Measurements from ENCODE around the gene TMOD2.

Gene TMOD2

DNA sequence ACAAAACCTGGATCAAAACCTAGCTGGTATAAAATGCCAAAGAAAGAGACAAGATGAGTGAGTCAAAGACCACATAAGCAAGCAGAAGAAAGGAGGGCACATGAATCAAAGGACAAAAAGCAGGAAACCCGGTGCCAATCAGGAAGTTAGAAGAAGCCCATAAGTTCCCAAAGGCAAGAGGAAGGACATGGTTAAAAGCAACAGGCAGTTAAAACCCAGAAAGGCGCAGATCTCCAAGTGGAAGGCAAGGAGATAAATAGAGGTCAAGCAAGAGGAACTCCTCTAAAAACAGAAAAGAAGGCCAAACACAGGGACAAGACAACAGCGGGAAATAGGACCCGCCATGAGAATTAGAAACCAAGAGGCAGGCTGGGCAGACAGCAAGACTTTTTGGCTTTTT, 4.4 kb downstream of the TMOD2 start:
- peaks cover 32% of the 10 kb centered on the region for H3K27me3 ChIP-seq (ENCODE audit: control insufficient read depth, insufficient read depth, low read length)

DNA sequence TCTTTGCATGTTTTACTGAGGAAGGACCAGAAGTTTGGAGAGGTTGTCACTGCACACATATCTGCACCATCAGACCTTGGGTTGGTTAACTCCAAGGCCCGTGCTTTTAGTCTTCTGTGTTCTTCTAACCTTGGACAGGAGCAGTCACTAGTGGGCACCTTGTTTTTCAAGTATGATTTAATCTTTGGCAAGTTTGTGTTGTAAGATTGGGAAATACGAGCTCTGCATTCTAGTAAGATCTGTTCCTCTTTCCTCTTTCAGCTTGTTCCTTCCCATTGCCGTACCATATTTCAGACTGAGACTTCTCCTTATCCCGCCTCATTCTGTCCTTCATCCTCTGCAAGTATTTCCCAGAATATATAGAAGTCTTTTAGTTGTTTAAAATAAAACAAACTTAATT, 5.1 kb downstream of the TMOD2 start:
- H3K36me3 ChIP-seq (ENCODE audit: control insufficient read depth, insufficient read depth, low read length) = no peaks in the 10 kb centered on the region
- no peaks in the 10 kb centered on the region for H3K9me3 ChIP-seq (ENCODE audit: control insufficient read depth, insufficient read depth, low read length)
- H3K27ac ChIP-seq (ENCODE audit: low read depth, low read length) = no peak overlapping the region
- H3K4me3 ChIP-seq (ENCODE audit: low read depth, low read length) = no peak overlapping the region
- H3K27me3 ChIP-seq (ENCODE audit: control insufficient read depth, insufficient read depth, low read length) = peaks cover 27% of the 10 kb centered on the region
- H3K4me1 ChIP-seq (ENCODE audit: control insufficient read depth, insufficient read depth, low read length) = peaks cover 8% of the 10 kb centered on the region
- no peak overlapping the region for H3K9ac ChIP-seq (ENCODE audit: low read depth, low read length)

More for the DNA sequence above, 4.4 kb downstream of the TMOD2 start:
- no peak overlapping the region for H3K27ac ChIP-seq (ENCODE audit: low read depth, low read length)
- H3K4me3 ChIP-seq (ENCODE audit: low read depth, low read length) = no peak overlapping the region
- no peaks in the 10 kb centered on the region for H3K9me3 ChIP-seq (ENCODE audit: control insufficient read depth, insufficient read depth, low read length)
- H3K36me3 ChIP-seq (ENCODE audit: control insufficient read depth, insufficient read depth, low read length) = no peaks in the 10 kb centered on the region
- H3K4me1 ChIP-seq (ENCODE audit: control insufficient read depth, insufficient read depth, low read length) = peaks cover 8% of the 10 kb centered on the region
- no peak overlapping the region for H3K9ac ChIP-seq (ENCODE audit: low read depth, low read length)

DNA sequence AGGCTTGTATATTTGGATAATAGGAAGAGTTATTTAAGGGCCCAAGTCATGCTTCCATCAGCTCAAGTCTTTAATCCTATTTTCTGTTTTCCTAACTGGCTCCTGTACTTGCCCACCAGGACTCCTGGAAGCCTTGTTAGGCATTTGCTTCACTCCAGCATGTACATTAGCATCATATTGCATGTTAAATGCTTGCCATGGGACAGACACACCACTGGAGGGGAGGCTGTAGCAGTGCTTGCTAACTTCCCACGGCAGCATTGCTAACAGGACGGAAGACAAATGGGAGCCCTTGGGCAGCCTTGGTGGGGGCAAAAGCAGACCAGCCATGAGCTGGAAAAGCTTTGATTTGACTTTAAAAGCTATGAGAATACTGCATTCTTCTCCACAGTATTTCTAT, 6.1 kb downstream of the TMOD2 start:
- Histone ChIP-seq H3K36me3 (ENCODE audit: control insufficient read depth, insufficient read depth, low read length) (no peaks in the 10 kb centered on the region), H3K27ac (ENCODE audit: low read depth, low read length) (no peak overlapping the region), H3K9me3 (ENCODE audit: control insufficient read depth, insufficient read depth, low read length) (no peaks in the 10 kb centered on the region), H3K4me3 (ENCODE audit: low read depth, low read length) (no peak overlapping the region), H3K4me1 (ENCODE audit: control insufficient read depth, insufficient read depth, low read length) (peaks cover 7% of the 10 kb centered on the region), H3K27me3 (ENCODE audit: control insufficient read depth, insufficient read depth, low read length) (peaks cover 21% of the 10 kb centered on the region), H3K9ac (ENCODE audit: low read depth, low read length) (no peak overlapping the region)

DNA sequence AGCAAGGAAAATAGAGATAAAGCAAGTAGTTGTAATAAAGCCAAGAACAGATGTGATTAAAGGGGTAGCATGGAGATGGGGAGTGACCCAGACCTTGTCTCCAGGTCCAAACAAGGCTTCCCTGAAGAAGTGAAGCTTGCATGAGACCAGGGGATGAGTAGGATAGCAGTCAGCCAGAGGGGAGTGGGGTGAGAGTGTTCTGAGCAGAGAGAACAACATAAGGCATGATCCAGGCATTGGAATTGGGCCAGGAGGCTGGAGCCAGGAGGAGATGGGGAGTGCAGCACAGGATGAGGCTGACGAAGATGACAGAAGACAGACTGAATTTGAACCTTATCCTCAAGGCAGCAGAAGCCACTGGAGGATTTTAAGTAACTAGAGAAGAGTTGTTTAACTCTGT, 7.2 kb downstream of the TMOD2 start:
- Histone ChIP-seq H3K27ac (ENCODE audit: low read depth, low read length) (no peak overlapping the region), H3K9me3 (ENCODE audit: control insufficient read depth, insufficient read depth, low read length) (no peaks in the 10 kb centered on the region), H3K27me3 (ENCODE audit: control insufficient read depth, insufficient read depth, low read length) (peaks cover 9% of the 10 kb centered on the region), H3K9ac (ENCODE audit: low read depth, low read length) (no peak overlapping the region), H3K4me3 (ENCODE audit: low read depth, low read length) (no peak overlapping the region), H3K4me1 (ENCODE audit: control insufficient read depth, insufficient read depth, low read length) (0 out of 2 replicates have a peak, but pooled peaks cover 3% of the 10 kb centered on the region), H3K36me3 (ENCODE audit: control insufficient read depth, insufficient read depth, low read length) (no peaks in the 10 kb centered on the region)

DNA sequence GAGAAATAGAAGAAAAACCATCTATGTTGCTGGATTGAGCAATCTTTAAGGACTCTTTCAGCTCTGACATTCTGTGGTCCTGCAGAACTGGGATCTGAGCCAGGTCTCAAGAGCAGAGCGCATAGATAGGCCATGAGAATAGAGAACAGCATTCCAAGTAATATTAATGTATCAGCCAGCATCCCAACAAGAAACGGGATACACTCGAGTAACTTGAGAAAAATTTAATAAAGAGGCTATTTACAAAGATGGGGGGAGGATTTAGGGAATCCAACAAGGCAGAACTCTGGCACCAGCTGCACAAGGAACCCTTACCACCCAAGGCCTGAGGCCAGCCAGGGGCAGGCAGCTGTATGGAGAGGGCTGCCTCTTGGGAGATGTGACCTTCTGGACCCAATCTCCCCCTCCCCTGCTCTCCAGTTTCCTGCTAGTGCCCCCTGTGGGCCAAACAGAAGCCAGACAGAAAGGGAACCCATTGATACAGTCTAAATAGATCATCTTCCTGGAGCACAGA, 8.2 kb downstream of the TMOD2 start:
- Histone ChIP-seq H3K4me1 (ENCODE audit: control insufficient read depth, insufficient read depth, low read length) (0 out of 2 replicates have a peak, but pooled peaks cover 3% of the 10 kb centered on the region), H3K9ac (ENCODE audit: low read depth, low read length) (no peak overlapping the region), H3K27me3 (ENCODE audit: control insufficient read depth, insufficient read depth, low read length) (0 out of 2 replicates have a peak, but pooled peaks cover 1% of the 10 kb centered on the region), H3K9me3 (ENCODE audit: control insufficient read depth, insufficient read depth, low read length) (no peaks in the 10 kb centered on the region), H3K4me3 (ENCODE audit: low read depth, low read length) (no peak overlapping the region), H3K27ac (ENCODE audit: low read depth, low read length) (no peak overlapping the region), H3K36me3 (ENCODE audit: control insufficient read depth, insufficient read depth, low read length) (no peaks in the 10 kb centered on the region)

DNA sequence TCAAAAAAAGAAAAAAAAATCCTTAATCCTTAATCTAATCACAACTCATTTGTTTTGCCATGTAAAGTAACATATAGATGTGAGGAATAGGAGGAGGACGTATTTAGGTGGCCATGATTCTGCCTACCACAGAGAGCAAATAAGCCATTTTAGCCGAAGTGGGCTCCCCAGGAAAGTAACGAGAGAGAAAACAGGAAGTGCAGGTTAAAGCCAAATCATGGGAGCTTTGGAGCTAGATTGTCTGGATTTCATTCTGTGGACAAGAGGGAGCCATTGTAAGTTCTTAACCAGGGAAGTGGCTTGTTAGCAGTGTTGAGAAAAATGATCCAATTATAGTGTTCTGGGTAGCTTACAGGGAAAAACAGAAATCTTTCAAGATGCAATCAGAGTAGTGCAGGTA, 9.4 kb downstream of the TMOD2 start:
- no peak overlapping the region for H3K27ac ChIP-seq (ENCODE audit: low read depth, low read length)
- no peaks in the 10 kb centered on the region for H3K9me3 ChIP-seq (ENCODE audit: control insufficient read depth, insufficient read depth, low read length)
- H3K36me3 ChIP-seq (ENCODE audit: control insufficient read depth, insufficient read depth, low read length) = no peaks in the 10 kb centered on the region
- H3K4me3 ChIP-seq (ENCODE audit: low read depth, low read length) = no peak overlapping the region
- H3K9ac ChIP-seq (ENCODE audit: low read depth, low read length) = no peak overlapping the region
- no peaks in the 10 kb centered on the region for H3K27me3 ChIP-seq (ENCODE audit: control insufficient read depth, insufficient read depth, low read length)
- 0 out of 2 replicates have a peak, but pooled peaks cover 3% of the 10 kb centered on the region for H3K4me1 ChIP-seq (ENCODE audit: control insufficient read depth, insufficient read depth, low read length)

DNA sequence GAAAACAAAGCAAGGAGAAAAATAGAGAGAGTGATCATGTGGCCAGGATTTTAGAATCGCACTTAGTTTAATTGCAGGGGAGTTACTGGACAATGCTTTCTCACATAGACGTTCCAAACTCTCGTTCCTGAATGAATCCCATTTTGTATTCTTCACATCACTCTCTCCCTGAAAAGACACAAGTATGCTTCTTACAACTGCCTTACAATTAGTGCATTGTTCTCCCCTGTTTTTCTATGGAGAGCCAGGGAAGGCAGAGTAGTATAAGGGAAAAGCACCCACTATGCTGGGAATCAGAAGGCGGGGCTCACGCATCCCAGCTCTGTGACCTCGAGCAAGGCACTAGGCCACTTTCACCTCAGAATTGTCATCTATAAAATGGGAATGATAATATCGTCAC, 14.4 kb downstream of the TMOD2 start:
- Histone ChIP-seq H3K4me1 (ENCODE audit: control insufficient read depth, insufficient read depth, low read length) (no peaks in the 10 kb centered on the region), H3K9me3 (ENCODE audit: control insufficient read depth, insufficient read depth, low read length) (no peaks in the 10 kb centered on the region), H3K27ac (ENCODE audit: low read depth, low read length) (no peak overlapping the region), H3K9ac (ENCODE audit: low read depth, low read length) (no peak overlapping the region), H3K27me3 (ENCODE audit: control insufficient read depth, insufficient read depth, low read length) (no peaks in the 10 kb centered on the region), H3K36me3 (ENCODE audit: control insufficient read depth, insufficient read depth, low read length) (no peaks in the 10 kb centered on the region), H3K4me3 (ENCODE audit: low read depth, low read length) (no peak overlapping the region)

DNA sequence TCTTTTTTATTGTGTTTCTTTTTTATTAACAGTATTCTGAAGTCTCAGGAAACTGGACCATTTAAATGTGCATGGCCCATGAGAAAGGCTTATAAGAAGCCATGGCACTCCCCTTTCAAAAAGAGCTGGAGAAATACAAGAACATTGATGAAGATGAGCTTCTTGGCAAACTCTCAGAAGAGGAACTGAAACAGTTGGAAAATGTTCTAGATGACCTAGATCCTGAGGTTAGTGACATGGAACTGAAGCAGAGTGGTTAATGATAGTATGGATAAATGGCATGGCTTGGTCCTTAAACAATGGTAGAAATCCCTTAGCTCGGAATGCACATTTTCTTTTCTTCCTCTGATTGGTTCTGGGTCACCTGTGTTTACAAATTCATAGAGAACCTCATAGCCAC, 14.9 kb downstream of the TMOD2 start:
- H3K9ac ChIP-seq (ENCODE audit: low read depth, low read length) = no peak overlapping the region
- no peaks in the 10 kb centered on the region for H3K27me3 ChIP-seq (ENCODE audit: control insufficient read depth, insufficient read depth, low read length)
- no peaks in the 10 kb centered on the region for H3K9me3 ChIP-seq (ENCODE audit: control insufficient read depth, insufficient read depth, low read length)
- no peaks in the 10 kb centered on the region for H3K4me1 ChIP-seq (ENCODE audit: control insufficient read depth, insufficient read depth, low read length)
- no peak overlapping the region for H3K27ac ChIP-seq (ENCODE audit: low read depth, low read length)
- no peaks in the 10 kb centered on the region for H3K36me3 ChIP-seq (ENCODE audit: control insufficient read depth, insufficient read depth, low read length)
- no peak overlapping the region for H3K4me3 ChIP-seq (ENCODE audit: low read depth, low read length)

DNA sequence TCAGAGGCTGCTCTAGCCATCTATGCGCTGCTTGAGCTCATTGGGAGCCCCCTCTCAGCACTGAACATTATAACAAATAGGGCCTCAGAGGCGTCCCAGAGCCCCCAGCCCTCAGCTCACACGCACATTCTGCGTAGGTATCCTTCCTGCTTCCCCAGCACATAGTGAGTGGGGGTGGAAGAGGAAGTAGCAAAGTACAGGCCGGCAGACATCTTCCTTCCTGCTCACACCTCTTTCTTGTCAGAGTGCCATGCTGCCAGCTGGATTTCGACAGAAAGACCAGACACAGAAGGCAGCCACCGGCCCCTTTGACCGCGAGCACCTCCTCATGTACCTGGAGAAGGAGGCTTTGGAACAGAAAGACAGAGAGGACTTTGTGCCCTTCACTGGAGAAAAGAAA, 16.6 kb downstream of the TMOD2 start:
- Histone ChIP-seq H3K9ac (ENCODE audit: low read depth, low read length) (no peak overlapping the region), H3K9me3 (ENCODE audit: control insufficient read depth, insufficient read depth, low read length) (no peaks in the 10 kb centered on the region), H3K4me3 (ENCODE audit: low read depth, low read length) (no peak overlapping the region), H3K4me1 (ENCODE audit: control insufficient read depth, insufficient read depth, low read length) (no peaks in the 10 kb centered on the region), H3K27ac (ENCODE audit: low read depth, low read length) (no peak overlapping the region), H3K36me3 (ENCODE audit: control insufficient read depth, insufficient read depth, low read length) (no peaks in the 10 kb centered on the region), H3K27me3 (ENCODE audit: control insufficient read depth, insufficient read depth, low read length) (no peaks in the 10 kb centered on the region)

DNA sequence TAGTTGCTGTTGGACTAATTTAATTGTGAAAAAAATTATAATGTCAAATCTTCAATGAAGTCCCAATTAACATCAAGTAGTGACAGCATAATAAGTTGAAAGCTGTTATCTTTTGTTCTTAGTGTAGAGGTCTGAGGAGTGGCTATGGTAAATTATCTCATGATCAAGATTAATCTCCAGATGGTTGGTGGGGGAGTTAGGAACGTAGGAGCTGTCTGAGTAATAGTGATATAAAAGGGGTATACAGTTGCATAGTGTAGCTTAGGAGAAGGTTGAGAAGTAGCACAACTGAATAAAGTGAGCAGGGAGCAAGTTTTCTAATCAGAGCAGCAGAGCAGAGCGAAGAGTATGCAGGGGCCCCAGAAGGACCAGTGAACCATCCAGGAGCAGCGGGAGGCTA, 19.5 kb downstream of the TMOD2 start:
- H3K4me3 ChIP-seq (ENCODE audit: low read depth, low read length) = no peak overlapping the region
- no peak overlapping the region for H3K27ac ChIP-seq (ENCODE audit: low read depth, low read length)
- no peaks in the 10 kb centered on the region for H3K27me3 ChIP-seq (ENCODE audit: control insufficient read depth, insufficient read depth, low read length)
- no peaks in the 10 kb centered on the region for H3K9me3 ChIP-seq (ENCODE audit: control insufficient read depth, insufficient read depth, low read length)
- H3K9ac ChIP-seq (ENCODE audit: low read depth, low read length) = no peak overlapping the region
- no peaks in the 10 kb centered on the region for H3K36me3 ChIP-seq (ENCODE audit: control insufficient read depth, insufficient read depth, low read length)
- H3K4me1 ChIP-seq (ENCODE audit: control insufficient read depth, insufficient read depth, low read length) = no peaks in the 10 kb centered on the region

DNA sequence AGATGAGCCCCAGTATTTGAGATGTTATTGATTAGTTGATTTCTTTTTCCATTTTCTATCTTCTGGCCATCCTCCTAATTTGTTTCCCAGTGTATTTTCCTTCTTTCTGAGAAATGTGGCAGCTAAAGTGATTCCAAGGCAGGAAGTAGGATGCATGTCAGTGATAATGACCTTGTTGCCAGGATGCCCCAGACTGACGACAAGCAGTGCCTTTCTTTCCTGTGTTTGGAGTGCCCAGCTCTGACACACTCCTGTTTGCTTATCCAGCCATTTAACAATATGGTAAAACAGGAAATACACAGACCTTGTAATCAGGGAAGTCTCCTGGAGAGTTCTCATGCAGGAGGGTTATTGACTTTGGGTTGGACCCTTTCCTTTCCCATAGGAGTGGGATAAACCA, 20.4 kb downstream of the TMOD2 start:
- Histone ChIP-seq H3K4me1 (ENCODE audit: control insufficient read depth, insufficient read depth, low read length) (no peaks in the 10 kb centered on the region), H3K27ac (ENCODE audit: low read depth, low read length) (no peak overlapping the region), H3K9ac (ENCODE audit: low read depth, low read length) (no peak overlapping the region), H3K27me3 (ENCODE audit: control insufficient read depth, insufficient read depth, low read length) (no peaks in the 10 kb centered on the region), H3K4me3 (ENCODE audit: low read depth, low read length) (no peak overlapping the region), H3K9me3 (ENCODE audit: control insufficient read depth, insufficient read depth, low read length) (no peaks in the 10 kb centered on the region), H3K36me3 (ENCODE audit: control insufficient read depth, insufficient read depth, low read length) (no peaks in the 10 kb centered on the region)

DNA sequence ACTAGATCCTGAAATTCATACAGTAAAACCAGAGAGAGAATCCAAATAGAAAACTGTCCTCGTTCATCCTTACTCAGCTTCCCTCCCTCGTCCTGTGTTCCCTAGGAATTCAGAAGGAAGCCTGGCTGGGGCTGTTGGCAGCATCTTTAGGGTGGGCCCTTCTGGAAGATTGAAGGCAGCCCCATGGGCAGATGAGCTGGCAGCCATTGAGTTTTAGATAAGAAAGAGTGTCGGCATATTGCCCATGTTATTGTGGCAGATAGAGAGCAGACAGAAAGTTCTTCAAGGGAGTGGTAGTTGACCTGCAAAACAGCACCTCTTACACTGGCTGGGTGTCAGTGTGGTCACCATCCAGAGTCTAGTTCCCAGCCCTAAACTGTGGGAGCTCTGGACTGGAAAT, 23.5 kb downstream of the TMOD2 start:
- Histone ChIP-seq H3K36me3 (ENCODE audit: control insufficient read depth, insufficient read depth, low read length) (no peaks in the 10 kb centered on the region), H3K4me1 (ENCODE audit: control insufficient read depth, insufficient read depth, low read length) (no peaks in the 10 kb centered on the region), H3K27me3 (ENCODE audit: control insufficient read depth, insufficient read depth, low read length) (no peaks in the 10 kb centered on the region), H3K27ac (ENCODE audit: low read depth, low read length) (no peak overlapping the region), H3K9me3 (ENCODE audit: control insufficient read depth, insufficient read depth, low read length) (no peaks in the 10 kb centered on the region), H3K9ac (ENCODE audit: low read depth, low read length) (no peak overlapping the region), H3K4me3 (ENCODE audit: low read depth, low read length) (no peak overlapping the region)
